Sigmoid colon (tissue), 7 donors: ENCODE data around the gene MOB1B. TPM values are rescaled to one million over a fixed set of nuclear protein-coding genes. Genes with fewer than 3 reads are reported as not detected.

Experiments used
- DNase-seq: peaks from one replicate; pipeline ENCODE4 v3.0.0-alpha.2; 2019
- H3K27ac ChIP-seq, 4 donors: fragments of 200-600 bp; sonication (generic); one replicate each; pipeline ENCODE4 v1.5.1; 2016 to 2019; ENCODE audit warnings: mild to moderate bottlenecking in 1 of 4
- H3K27me3 ChIP-seq, 3 donors: fragments of 200-600 bp; sonication (generic); one replicate each; pipeline ENCODE4 v1.5.1; 2019; ENCODE audit warnings: mild to moderate bottlenecking in 1 of 3
- H3K36me3 ChIP-seq, 4 donors: fragments of 200-600 bp; sonication (generic); one replicate each; pipeline ENCODE4 v1.5.1; 2016 to 2019
- H3K4me1 ChIP-seq, 4 donors: fragments of 200-600 bp; sonication (generic); one replicate each; pipeline ENCODE4 v1.5.1; 2017 to 2019
- H3K4me3 ChIP-seq, 4 donors: fragments of 200-600 bp; sonication (generic); one replicate each; pipeline ENCODE4 v1.5.1; 2017 to 2019; ENCODE audit warnings: mild to moderate bottlenecking in 2 of 4, moderate library complexity in 1 of 4
- H3K9me3 ChIP-seq, 4 donors: fragments of 200-600 bp in 3 of 4; sonication (generic) in 3 of 4; one replicate each; pipeline versions ENCODE4 v1.5.1 to v1.6.1; 2013 to 2019
- CTCF ChIP-seq, 4 experiments: fragments of 450-650 bp in 3 of 4; fragments of 200-600 bp in 1 of 4; IDR thresholded peaks; one replicate each; pipeline ENCODE4 v1.5.1; 2016 to 2019; ENCODE audit warnings: antibody characterized with exemption in 4 of 4, mild to moderate bottlenecking in 3 of 4, moderate library complexity in 2 of 4
- EP300 ChIP-seq, 4 donors: sonication (generic); formaldehyde crosslinking; IDR thresholded peaks; one replicate each; pipeline ENCODE4 v1.6.1; 2017; ENCODE audit warnings: antibody characterized with exemption in 4 of 4
- POLR2A ChIP-seq, 2 donors: fragments of 450-650 bp; IDR thresholded peaks; one replicate each; pipeline ENCODE4 v1.6.1; 2016; ENCODE audit warnings: antibody characterized with exemption in 2 of 2, mild to moderate bottlenecking in 2 of 2, moderate library complexity in 2 of 2
- POLR2AphosphoS5 ChIP-seq, 4 donors: sonication (generic); formaldehyde crosslinking; IDR thresholded peaks; one replicate each; pipeline ENCODE4 v1.6.1; 2017; ENCODE audit warnings: antibody characterized with exemption in 4 of 4
- WGBS, 2 donors: extraction: QIAGEN DNeasy Blood & Tissue Kit; methylation state at CpG; one replicate each; pipeline ENCODE4 v1.1.7; 2013; 5-methylcytosine and 5-hydroxymethylcytosine counted together
- intact Hi-C: fragments of 100-400 bp; cut with DNase I; formaldehyde crosslinking; loops from one replicate; pipeline ENCODE4 v1.15.1; 2023
- polyA plus RNA-seq, 3 donors: library from polyadenylated mRNA; stranded (reverse); fragments of 200-250 nt; gene quantifications; one replicate each; pipeline ENCODE4 v1.2.3, GENCODE V29; 2013
- total RNA-seq, 4 donors: library from RNA; depleted of rRNA; stranded (reverse); fragments of >200 nt; gene quantifications; one replicate each; pipeline ENCODE4 v1.1.0, GENCODE V29; 2016
- donor health status: healthy with polysubstance abuse.
- donor health status: Bipolar disorder and iron deficiency.
- donor health status: healthy.

Gene MOB1B
- total and polyA plus RNA-seq, 7 donors: 3.0 to 21.7 (median 15.7) TPM

GRCh38 chr4:70984589-70984988, 82.4 kb downstream of the MOB1B start:
- Histone ChIP-seq H3K27me3 (no peaks in the 10 kb centered on the region), H3K27ac (no peak overlapping the region), H3K4me1 (no peaks in the 10 kb centered on the region), H3K9me3 (no peaks in the 10 kb centered on the region), H3K4me3 (no peak overlapping the region), H3K36me3 (peaks cover 0 to 3% (median 0%) of the 10 kb centered on the region in 4 donors)
- WGBS, 2 donors: 88 to 90% methylated on average over 1 of the region's 1 CpG
- intact Hi-C loops: no loop called here
- TF ChIP-seq POLR2AphosphoS5 (IDR thresholded peaks at IDR 0.05): no peak
- no peak for TF ChIP-seq CTCF (IDR thresholded peaks at IDR 0.05)
- no peak for TF ChIP-seq EP300 (IDR thresholded peaks at IDR 0.05)
- no peak for TF ChIP-seq POLR2A (IDR thresholded peaks at IDR 0.05)
- no peak for DNase-seq

- peaks cover 0 to 32% (median 19%) of the 10 kb centered on the region in 4 donors for H3K4me1 ChIP-seq
- 80 to 96% methylated on average over 2 of the region's 2 CpGs for WGBS, 2 donors
- H3K36me3 ChIP-seq: no peaks in the 10 kb centered on the region
- intact Hi-C loops: no loop called here
- TF ChIP-seq EP300 (IDR thresholded peaks at IDR 0.05) (no peak), POLR2A (IDR thresholded peaks at IDR 0.05) (no peak), POLR2AphosphoS5 (IDR thresholded peaks at IDR 0.05) (no peak), CTCF (IDR thresholded peaks at IDR 0.05) (no peak)
- H3K4me3 ChIP-seq: no peak overlapping the region
- DNase-seq: no peak
- no peaks in the 10 kb centered on the region for H3K27me3 ChIP-seq
- H3K27ac ChIP-seq: no peak overlapping the region
- no peaks in the 10 kb centered on the region for H3K9me3 ChIP-seq
These were observed 89.4 kb downstream of the MOB1B start for GRCh38 chr4:70991596-70991995.

GRCh38 chr4:70992391-70992881, 90.3 kb downstream of the MOB1B start:
- no peak for DNase-seq
- Histone ChIP-seq H3K36me3 (no peaks in the 10 kb centered on the region), H3K27ac (peak overlapping the region; percentile 84 to 88 (median 86)), H3K4me1 (peaks cover 0 to 40% (median 23%) of the 10 kb centered on the region in 4 donors), H3K9me3 (no peaks in the 10 kb centered on the region), H3K27me3 (no peaks in the 10 kb centered on the region), H3K4me3 (peak overlapping the region; percentile 61 to 85 (median 75))
- intact Hi-C loops: loop anchor here (2.0 kb wide), 1 partner anchor 154 kb away; the partner anchor contains the start of gene GRSF1
- 23 to 70% methylated on average over 5 of the region's 5 CpGs for WGBS, 2 donors
- TF ChIP-seq CTCF (IDR thresholded peaks at IDR 0.05) (no peak), EP300 (IDR thresholded peaks at IDR 0.05) (no peak), POLR2AphosphoS5 (IDR thresholded peaks at IDR 0.05) (no peak), POLR2A (IDR thresholded peaks at IDR 0.05) (no peak)

GRCh38 chr4:70993181-70994068, 91.3 kb downstream of the MOB1B start, which contains the start of gene DCK:
Gene DCK, plus strand, starts transcription at chr4:70993649. Its CDS starts 187 bp downstream, at chr4:70993836.
- H3K4me3 ChIP-seq: peak within 1 kb of the TSS; percentile 61 to 85 (median 75)
- peak; percentile 57 to 70 for TF ChIP-seq POLR2A (IDR thresholded peaks at IDR 0.05)
- peak; percentile 55 to 86 (median 76) for TF ChIP-seq POLR2AphosphoS5 (IDR thresholded peaks at IDR 0.05)
- TF ChIP-seq EP300 (IDR thresholded peaks at IDR 0.05): no peak
- TF ChIP-seq CTCF (IDR thresholded peaks at IDR 0.05): no peak
- peak; percentile 93 for DNase-seq
- intact Hi-C loops: loop anchor here (1.0 to 2.0 kb wide), 2 partner anchors 91 to 155 kb away; partner anchors contain the start of genes GRSF1 and MOB1B
- WGBS, 2 donors: 1% methylated on average over 74 of the region's 74 CpGs
- peaks cover 0 to 5% (median 0%) of the 10 kb centered on the region in 4 donors for H3K36me3 ChIP-seq
- no peaks in the 10 kb centered on the region for H3K27me3 ChIP-seq
- peak within 1 kb of the TSS; percentile 84 to 88 (median 86) for H3K27ac ChIP-seq
- H3K4me1 ChIP-seq: peaks cover 0 to 45% (median 23%) of the 10 kb centered on the region in 4 donors
- no peaks in the 10 kb centered on the region for H3K9me3 ChIP-seq
